Measurements from ENCODE around the gene STUB1. TPM values are rescaled to one million over a fixed set of nuclear protein-coding genes. Genes with fewer than 3 reads are reported as not detected.

Gene STUB1
- total RNA-seq, 1 donor from 2014 or later = 98.9 TPM

- intact Hi-C loops (cut with DNase I) = no loop called here
- ATAC-seq = peak; percentile 73
Measured at GRCh38 chr16:642189-643049, 37.8 kb upstream of the STUB1 start.

GRCh38 chr16:643050-643368 lies 37.2 kb upstream of the STUB1 start:
- Histone ChIP-seq H3K27ac (peak overlapping the region; percentile 76), H3K9me3 (no peaks in the 10 kb centered on the region), H3K27me3 (no peaks in the 10 kb centered on the region), H3K36me3 (no peaks in the 10 kb centered on the region), H3K4me3 (peak overlapping the region; percentile 71), H3K4me1 (peaks cover 28% of the 10 kb centered on the region)
- intact Hi-C loops (cut with DNase I) = no loop called here
- DNase-seq = no peak
- TF ChIP-seq, protein P1, sequence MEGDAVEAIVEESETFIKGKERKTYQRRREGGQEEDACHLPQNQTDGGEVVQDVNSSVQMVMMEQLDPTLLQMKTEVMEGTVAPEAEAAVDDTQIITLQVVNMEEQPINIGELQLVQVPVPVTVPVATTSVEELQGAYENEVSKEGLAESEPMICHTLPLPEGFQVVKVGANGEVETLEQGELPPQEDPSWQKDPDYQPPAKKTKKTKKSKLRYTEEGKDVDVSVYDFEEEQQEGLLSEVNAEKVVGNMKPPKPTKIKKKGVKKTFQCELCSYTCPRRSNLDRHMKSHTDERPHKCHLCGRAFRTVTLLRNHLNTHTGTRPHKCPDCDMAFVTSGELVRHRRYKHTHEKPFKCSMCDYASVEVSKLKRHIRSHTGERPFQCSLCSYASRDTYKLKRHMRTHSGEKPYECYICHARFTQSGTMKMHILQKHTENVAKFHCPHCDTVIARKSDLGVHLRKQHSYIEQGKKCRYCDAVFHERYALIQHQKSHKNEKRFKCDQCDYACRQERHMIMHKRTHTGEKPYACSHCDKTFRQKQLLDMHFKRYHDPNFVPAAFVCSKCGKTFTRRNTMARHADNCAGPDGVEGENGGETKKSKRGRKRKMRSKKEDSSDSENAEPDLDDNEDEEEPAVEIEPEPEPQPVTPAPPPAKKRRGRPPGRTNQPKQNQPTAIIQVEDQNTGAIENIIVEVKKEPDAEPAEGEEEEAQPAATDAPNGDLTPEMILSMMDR (IDR thresholded peaks at IDR 0.05) = no peak
- no peak for ATAC-seq

More at GRCh38 chr16:642189-643049, 37.8 kb upstream of the STUB1 start:
- Histone ChIP-seq H3K27me3 (no peaks in the 10 kb centered on the region), H3K9me3 (no peaks in the 10 kb centered on the region), H3K27ac (peak overlapping the region; percentile 76), H3K4me1 (peaks cover 26% of the 10 kb centered on the region), H3K36me3 (no peaks in the 10 kb centered on the region), H3K4me3 (peak overlapping the region; percentile 71)
- TF ChIP-seq, protein P1 (IDR thresholded peaks at IDR 0.05) = no peak
- peak; percentile 92 for DNase-seq

- DNase-seq (no peak), ATAC-seq (no peak)
- H3K27me3 ChIP-seq = no peaks in the 10 kb centered on the region
- H3K4me1 ChIP-seq = peaks cover 33% of the 10 kb centered on the region
- TF ChIP-seq, protein P1 (IDR thresholded peaks at IDR 0.05) = no peak
- no peaks in the 10 kb centered on the region for H3K36me3 ChIP-seq
- no peak overlapping the region for H3K27ac ChIP-seq
- H3K4me3 ChIP-seq = no peak overlapping the region
- no peaks in the 10 kb centered on the region for H3K9me3 ChIP-seq
- intact Hi-C loops (cut with DNase I) = no loop called here
Measured at GRCh38 chr16:644556-644955, 35.7 kb upstream of the STUB1 start.

GRCh38 chr16:645852-646678 lies 34.1 kb upstream of the STUB1 start:
- H3K36me3 ChIP-seq = no peaks in the 10 kb centered on the region
- peaks cover 41% of the 10 kb centered on the region for H3K4me1 ChIP-seq
- peak overlapping the region; percentile 24 for H3K27ac ChIP-seq
- intact Hi-C loops (cut with DNase I) = no loop called here
- H3K27me3 ChIP-seq = no peaks in the 10 kb centered on the region
- no peaks in the 10 kb centered on the region for H3K9me3 ChIP-seq
- DNase-seq (peak; percentile 84), ATAC-seq (no peak)
- TF ChIP-seq, protein P1 (IDR thresholded peaks at IDR 0.05) = no peak
- H3K4me3 ChIP-seq = no peak overlapping the region

- H3K4me1 ChIP-seq = peaks cover 41% of the 10 kb centered on the region
- H3K4me3 ChIP-seq = no peak overlapping the region
Measured at GRCh38 chr16:646679-647172, 33.5 kb upstream of the STUB1 start.

More at GRCh38 chr16:646679-647172, 33.5 kb upstream of the STUB1 start:
- intact Hi-C loops (cut with DNase I) = no loop called here
- Histone ChIP-seq H3K27ac (no peak overlapping the region), H3K27me3 (no peaks in the 10 kb centered on the region), H3K36me3 (no peaks in the 10 kb centered on the region), H3K9me3 (no peaks in the 10 kb centered on the region)
- DNase-seq (no peak), ATAC-seq (no peak)
- TF ChIP-seq, protein P1 (IDR thresholded peaks at IDR 0.05) = no peak

Data from upper lobe of right lung (tissue), 1 donor.